ENCODE measurements around the gene EXOSC5. TPM values are rescaled to one million over a fixed set of nuclear protein-coding genes. Genes with fewer than 3 reads are reported as not detected.

EXOSC5 gene
- total RNA-seq, 1 donor from 2014 or later: 20.2 TPM

DNA sequence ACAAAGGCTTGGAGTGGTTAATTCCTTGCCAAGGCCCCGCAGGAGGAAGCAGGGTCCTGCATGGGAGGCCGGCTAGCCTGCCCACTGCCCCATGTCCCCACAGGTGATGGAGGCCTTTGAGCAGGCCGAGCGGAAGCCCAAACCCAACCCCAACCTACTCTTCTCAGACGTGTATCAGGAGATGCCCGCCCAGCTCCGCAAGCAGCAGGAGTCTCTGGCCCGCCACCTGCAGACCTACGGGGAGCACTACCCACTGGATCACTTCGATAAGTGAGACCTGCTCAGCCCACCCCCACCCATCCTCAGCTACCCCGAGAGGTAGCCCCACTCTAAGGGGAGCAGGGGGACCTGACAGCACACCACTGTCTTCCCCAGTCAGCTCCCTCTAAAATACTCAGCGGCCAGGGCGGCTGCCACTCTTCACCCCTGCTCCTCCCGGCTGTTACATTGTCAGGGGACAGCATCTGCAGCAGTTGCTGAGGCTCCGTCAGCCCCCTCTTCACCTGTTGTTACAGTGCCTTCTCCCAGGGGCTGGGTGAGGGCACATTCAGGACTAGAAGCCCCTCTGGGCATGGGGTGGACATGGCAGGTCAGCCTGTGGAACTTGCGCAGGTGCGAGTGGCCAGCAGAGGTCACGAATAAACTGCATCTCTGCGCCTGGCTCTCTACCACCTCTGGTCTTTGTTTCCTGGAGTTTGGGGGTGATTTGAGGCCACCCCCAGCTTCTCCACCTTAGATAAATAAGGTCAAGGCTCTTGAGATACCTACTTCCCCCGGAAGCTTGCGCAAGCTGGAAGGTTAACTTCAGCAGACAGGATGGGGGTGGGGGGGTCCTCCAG lies 27.4 kb upstream of the EXOSC5 start:
- DNase-seq (ENCODE audit: extremely low spot score, unreplicated experiment): no peak
- no peaks in the 10 kb centered on the region for H3K27me3 Mint-ChIP-seq
- H3K4me3 Mint-ChIP-seq: no peak overlapping the region
- TF ChIP-seq, protein P1, sequence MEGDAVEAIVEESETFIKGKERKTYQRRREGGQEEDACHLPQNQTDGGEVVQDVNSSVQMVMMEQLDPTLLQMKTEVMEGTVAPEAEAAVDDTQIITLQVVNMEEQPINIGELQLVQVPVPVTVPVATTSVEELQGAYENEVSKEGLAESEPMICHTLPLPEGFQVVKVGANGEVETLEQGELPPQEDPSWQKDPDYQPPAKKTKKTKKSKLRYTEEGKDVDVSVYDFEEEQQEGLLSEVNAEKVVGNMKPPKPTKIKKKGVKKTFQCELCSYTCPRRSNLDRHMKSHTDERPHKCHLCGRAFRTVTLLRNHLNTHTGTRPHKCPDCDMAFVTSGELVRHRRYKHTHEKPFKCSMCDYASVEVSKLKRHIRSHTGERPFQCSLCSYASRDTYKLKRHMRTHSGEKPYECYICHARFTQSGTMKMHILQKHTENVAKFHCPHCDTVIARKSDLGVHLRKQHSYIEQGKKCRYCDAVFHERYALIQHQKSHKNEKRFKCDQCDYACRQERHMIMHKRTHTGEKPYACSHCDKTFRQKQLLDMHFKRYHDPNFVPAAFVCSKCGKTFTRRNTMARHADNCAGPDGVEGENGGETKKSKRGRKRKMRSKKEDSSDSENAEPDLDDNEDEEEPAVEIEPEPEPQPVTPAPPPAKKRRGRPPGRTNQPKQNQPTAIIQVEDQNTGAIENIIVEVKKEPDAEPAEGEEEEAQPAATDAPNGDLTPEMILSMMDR (conservative IDR thresholded peaks at IDR 0.05): no peak
- no peaks in the 10 kb centered on the region for H3K9me3 Mint-ChIP-seq
- H3K36me3 Mint-ChIP-seq: peaks cover 3% of the 10 kb centered on the region
- peaks cover 16% of the 10 kb centered on the region for H3K4me1 Mint-ChIP-seq (ENCODE audit: unreplicated experiment)
- H3K27ac Mint-ChIP-seq: no peak overlapping the region

DNA sequence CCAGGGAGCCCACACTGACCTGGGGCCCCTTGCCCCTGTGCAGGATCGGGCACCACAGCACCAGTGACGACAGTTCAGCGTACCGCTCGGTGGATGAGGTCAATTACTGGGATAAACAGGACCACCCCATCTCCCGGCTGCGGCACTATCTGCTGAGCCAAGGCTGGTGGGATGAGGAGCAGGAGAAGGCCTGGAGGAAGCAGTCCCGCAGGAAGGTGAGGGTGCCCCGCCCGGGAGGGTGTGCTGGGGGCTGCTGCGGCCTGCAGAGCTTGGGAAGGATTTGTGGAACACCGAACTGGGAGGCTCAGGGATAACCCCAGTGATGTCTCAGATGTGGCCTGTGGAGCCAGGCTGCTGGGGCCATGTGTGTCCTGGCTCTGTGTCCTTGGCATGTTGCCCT lies 25.8 kb upstream of the EXOSC5 start:
- Mint-ChIP-seq H3K27ac (no peak overlapping the region), H3K4me1 (ENCODE audit: unreplicated experiment) (peaks cover 13% of the 10 kb centered on the region), H3K4me3 (no peak overlapping the region), H3K36me3 (peaks cover 6% of the 10 kb centered on the region), H3K9me3 (no peaks in the 10 kb centered on the region), H3K27me3 (no peaks in the 10 kb centered on the region)
- TF ChIP-seq, protein P1 (conservative IDR thresholded peaks at IDR 0.05): no peak
- no peak for DNase-seq (ENCODE audit: extremely low spot score, unreplicated experiment)

DNA sequence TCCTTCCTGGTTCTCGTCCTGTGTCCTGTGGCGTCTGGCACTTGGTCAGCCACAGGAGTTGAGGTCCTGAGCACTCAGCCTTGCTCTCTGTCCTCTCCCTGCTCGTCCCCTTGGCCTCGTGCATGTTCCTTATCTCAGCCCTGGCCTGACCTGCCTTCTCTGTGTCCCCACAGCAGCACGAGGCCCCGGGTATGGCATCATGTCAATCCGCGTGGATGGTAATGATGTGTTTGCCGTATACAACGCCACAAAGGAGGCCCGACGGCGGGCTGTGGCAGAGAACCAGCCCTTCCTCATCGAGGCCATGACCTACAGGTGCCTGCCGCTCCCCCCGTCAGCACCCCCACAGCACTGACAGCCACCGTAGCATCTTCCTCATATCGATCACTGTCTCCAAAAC lies 25.3 kb upstream of the EXOSC5 start:
- H3K9me3 Mint-ChIP-seq: no peaks in the 10 kb centered on the region
- H3K36me3 Mint-ChIP-seq: peaks cover 6% of the 10 kb centered on the region
- H3K4me1 Mint-ChIP-seq (ENCODE audit: unreplicated experiment): peaks cover 9% of the 10 kb centered on the region
- H3K27ac Mint-ChIP-seq: no peak overlapping the region
- H3K27me3 Mint-ChIP-seq: no peaks in the 10 kb centered on the region
- no peak for DNase-seq (ENCODE audit: extremely low spot score, unreplicated experiment)
- TF ChIP-seq, protein P1 (conservative IDR thresholded peaks at IDR 0.05): no peak
- H3K4me3 Mint-ChIP-seq: no peak overlapping the region

DNA sequence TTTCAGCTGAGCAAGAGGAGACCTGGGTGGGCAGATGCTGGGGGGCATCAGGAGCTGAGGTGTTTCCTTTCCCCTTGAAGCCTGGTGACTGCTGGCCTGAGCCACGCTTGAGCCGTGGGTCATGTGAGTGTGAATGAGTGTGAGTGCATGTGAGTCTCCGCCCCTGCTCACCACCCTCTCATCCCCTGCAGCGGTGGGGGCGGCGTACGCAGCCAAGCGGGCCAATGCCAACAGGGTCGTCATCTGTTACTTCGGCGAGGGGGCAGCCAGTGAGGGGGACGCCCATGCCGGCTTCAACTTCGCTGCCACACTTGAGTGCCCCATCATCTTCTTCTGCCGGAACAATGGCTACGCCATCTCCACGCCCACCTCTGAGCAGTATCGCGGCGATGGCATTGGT lies 24.8 kb upstream of the EXOSC5 start:
- DNase-seq (ENCODE audit: extremely low spot score, unreplicated experiment): no peak
- H3K4me1 Mint-ChIP-seq (ENCODE audit: unreplicated experiment): peaks cover 7% of the 10 kb centered on the region
- no peaks in the 10 kb centered on the region for H3K27me3 Mint-ChIP-seq
- H3K9me3 Mint-ChIP-seq: no peaks in the 10 kb centered on the region
- peaks cover 6% of the 10 kb centered on the region for H3K36me3 Mint-ChIP-seq
- TF ChIP-seq, protein P1 (conservative IDR thresholded peaks at IDR 0.05): no peak
- no peak overlapping the region for H3K27ac Mint-ChIP-seq
- no peak overlapping the region for H3K4me3 Mint-ChIP-seq

DNA sequence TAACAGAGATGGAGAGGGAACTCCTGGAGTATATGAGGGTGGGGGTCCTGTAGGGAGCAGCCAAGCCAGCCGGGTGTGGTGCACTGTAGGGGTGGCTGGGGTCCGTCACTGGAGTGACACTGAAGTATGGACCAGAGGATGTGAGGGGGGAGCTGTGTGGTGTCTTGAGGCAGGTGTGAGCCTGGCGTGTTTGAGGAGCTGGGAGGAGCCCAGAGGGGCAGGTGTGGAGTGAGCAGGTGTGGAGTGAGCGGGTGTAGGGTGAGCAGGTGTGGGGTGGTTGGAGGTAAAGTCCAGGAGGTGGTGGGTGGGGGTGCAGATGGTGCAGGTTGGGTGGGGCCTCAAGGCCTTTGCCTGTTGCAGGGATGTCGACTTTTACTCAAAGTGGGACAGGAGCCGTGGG lies 24.2 kb upstream of the EXOSC5 start:
- H3K27ac Mint-ChIP-seq: no peak overlapping the region
- H3K27me3 Mint-ChIP-seq: no peaks in the 10 kb centered on the region
- H3K4me3 Mint-ChIP-seq: no peak overlapping the region
- H3K36me3 Mint-ChIP-seq: peaks cover 6% of the 10 kb centered on the region
- H3K9me3 Mint-ChIP-seq: no peaks in the 10 kb centered on the region
- no peak for DNase-seq (ENCODE audit: extremely low spot score, unreplicated experiment)
- TF ChIP-seq, protein P1 (conservative IDR thresholded peaks at IDR 0.05): no peak
- H3K4me1 Mint-ChIP-seq (ENCODE audit: unreplicated experiment): peaks cover 4% of the 10 kb centered on the region
